ENCODE results near the gene CNGB1.
"Not testable (repeated sequence)": the region's sequence is repeated elsewhere in the genome, so short reads cannot be mapped to it uniquely, and the experiment has no call there.

CNGB1 gene

DNA sequence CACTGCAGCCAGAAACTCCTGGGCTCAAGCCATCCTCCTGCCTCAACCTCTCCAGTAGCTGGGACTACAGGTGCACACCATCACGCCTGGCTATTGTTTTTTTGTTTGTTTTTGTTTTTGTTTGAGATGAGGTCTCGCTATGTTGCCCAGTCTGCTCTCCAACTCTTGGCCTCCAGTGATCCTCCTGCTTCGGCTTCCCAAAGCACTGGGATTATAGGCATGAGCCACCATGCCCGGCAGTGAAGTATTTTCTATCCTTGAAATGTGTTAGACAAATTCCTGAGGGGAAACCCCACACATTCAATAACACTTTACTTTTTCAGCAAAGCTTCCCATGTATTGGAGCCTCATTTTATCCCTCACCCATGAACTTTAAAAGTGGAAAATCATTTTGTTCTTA is 87.4 kb downstream of the CNGB1 start:
- no peak for DNase-seq

- DNase-seq: no peak
Measured at GRCh38 chr16:57882792-57883191, 88.1 kb downstream of the CNGB1 start.

- DNase-seq: no peak
Measured at GRCh38 chr16:57882206-57882605, 88.7 kb downstream of the CNGB1 start.

DNA sequence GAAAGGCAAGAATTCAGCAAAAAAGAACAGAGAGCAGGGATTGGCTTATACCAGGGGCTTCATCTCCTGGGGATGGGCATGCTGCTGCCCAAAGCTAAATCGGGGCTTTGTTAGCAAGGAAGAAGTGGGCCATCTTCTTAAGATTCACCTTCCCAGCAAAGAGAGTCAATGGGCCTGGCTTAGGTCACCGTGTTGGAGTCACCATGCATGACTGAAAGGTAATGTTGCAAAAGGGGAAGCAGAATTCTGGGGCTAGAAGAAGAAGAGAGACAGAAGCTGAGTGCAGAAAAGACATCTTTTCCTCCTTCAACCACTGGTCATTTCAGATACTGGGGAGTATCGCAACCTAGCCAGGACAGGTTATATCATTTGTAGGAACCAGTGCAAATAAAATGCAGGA is 92.3 kb downstream of the CNGB1 start:
- no peak for DNase-seq

DNA sequence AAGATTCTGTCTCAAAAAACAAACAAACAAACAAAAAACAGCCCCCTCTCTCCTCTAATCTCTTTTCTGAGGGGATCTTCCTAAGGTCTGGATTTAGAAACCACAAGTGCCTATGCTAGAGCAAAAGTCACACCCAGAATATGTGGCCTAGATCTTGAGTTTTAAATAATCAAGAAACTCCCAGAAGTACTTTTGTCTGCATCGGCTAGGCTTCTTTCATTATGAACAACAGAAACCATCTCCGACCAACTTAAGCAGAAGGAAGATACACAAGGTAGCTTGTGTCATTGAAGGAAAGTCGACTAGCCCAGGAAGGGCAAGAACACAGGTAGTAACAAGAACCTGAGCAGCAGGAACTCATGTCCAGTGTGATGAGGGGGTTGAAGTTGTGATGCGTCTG is 94.7 kb downstream of the CNGB1 start:
- DNase-seq: no peak

DNA sequence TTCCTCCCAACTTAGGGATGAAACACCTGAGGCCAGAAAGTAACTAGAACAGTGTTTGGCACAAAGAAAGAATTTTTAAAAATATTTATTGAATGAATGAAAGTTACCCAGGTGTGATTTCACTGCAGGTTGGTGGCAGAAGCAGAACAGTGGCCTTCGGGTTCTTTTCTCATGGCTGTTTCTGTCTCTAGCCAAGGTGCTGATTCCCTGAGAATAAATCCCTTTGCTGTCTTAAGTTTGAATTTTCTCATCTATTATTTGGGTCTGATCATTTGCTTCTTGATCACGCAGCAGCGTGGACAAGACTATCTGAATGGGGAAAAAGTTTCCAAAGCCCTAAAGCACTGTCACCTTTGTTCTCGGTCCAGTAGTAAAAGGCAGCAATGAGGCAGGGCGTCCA is 95.6 kb downstream of the CNGB1 start:
- DNase-seq: no peak

- DNase-seq: no peak
Measured at GRCh38 chr16:57873218-57873617, 97.7 kb downstream of the CNGB1 start.

DNA sequence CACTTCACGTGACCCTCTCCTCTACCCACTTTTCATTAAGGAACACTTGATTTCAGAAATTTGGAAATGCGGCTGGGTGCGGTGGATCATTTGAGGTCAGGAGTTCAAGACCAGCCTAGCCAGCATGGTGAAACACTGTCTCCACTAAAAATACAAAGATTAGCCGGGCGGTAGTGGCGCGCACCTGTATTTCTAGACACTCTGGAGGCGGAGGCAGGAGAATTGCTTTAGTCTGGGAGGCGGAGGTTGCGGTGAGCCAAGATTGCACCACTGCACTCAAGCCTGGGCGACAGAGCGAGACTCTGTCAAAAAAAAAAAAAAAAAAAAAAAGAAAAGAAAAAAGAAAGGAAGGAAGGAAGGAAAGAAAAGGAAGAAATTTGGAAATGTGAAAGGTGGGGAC is 98.2 kb downstream of the CNGB1 start:
- DNase-seq: not testable (repeated sequence)

GRCh38 chr16:57871456-57871855 is 99.5 kb downstream of the CNGB1 start:
- DNase-seq: no peak

DNA sequence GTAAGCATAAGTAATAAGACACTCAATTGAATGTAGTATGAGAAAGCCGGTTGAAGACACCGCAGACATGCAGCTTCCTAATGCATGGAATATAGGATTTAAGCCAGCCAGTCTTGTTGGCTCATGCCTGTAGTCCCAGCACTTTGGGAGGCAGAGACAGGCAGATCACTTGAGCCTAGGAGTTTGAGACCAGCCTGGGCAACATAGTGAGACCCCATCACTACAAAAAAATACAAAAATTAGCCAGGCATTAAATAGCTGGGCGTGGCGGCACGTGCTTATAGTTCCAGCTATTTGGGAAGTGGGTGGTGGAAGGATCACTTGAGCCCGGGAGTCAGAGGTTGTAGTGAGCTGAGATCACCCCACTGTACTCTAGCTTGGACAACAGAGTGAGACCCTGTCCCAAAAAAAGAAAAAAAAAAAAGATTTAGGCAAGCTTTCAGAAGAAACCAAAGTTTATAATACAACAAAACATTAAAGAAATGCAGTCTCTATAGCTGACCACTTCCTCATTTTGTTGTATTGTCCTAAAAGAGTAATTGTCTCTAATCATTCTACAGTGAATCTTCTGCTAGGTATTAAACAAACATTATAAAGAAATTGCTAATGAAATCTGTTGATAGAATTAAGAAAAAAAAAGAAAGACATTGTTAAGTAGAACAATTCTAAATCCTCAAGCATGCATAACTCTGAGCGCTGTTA is 100.0 kb downstream of the CNGB1 start:
- DNase-seq: no peak

DNA sequence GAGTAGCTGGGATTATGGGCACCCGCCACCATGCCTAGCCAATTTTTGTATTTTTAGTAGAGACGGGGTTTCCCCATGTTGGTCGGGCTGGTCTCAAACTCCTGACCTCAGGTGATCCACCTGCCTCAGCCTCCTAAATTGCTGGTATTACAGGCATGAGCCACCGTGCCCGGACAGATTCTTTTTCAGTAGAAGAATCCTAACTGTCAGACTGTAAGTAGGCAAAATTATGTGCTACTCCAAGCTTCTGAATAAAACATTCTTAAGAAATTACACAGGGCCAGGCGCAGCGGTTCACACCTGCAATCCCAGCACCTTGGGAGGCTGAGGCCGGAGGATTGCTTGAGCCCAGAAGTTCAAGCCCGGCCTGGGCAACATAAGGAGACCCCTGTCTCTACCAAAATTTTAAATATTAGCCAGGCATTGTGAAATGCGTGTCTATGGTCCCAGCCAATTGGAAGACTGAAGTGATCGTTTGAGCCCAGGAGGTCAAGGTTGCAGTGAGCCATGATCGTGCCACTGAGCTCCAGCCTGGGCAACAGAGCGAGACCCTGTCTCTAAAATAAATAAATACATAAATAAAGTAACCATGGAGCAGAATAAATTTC is 101.9 kb downstream of the CNGB1 start:
- no peak for DNase-seq

DNA sequence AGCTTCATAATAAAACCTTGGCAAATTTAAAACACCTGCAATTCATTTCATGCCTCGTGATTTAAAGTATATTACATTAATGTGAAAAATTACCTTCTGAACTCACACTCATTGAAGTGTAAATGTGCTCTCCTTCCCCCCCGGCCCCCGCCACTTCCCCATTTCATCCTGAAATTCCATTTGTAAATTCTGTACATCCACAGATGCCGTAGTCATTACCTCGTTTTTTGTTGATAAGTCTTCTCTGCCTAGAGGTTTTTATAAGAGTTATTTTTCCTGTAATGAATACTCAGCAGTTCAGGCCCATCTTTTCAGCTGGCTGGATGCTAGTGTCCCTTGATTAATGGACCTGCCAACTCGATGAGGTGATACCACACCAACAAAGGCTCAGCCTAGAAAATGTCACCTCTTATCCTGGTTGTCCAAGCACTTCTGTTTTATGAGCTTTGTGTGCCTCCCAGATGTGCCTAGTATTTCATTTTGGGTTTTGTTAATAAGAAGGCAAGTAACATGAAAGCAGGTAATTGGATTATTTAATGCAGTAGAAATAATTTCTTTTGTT is 103.8 kb downstream of the CNGB1 start:
- no peak for DNase-seq

- no peak for DNase-seq
Measured at GRCh38 chr16:57866529-57866918, 104.4 kb downstream of the CNGB1 start.

GRCh38 chr16:57865746-57866528 is 105.0 kb downstream of the CNGB1 start:
- no peak for DNase-seq

GRCh38 chr16:57863434-57864160 is 107.3 kb downstream of the CNGB1 start:
- peak; percentile 60 for DNase-seq

DNA sequence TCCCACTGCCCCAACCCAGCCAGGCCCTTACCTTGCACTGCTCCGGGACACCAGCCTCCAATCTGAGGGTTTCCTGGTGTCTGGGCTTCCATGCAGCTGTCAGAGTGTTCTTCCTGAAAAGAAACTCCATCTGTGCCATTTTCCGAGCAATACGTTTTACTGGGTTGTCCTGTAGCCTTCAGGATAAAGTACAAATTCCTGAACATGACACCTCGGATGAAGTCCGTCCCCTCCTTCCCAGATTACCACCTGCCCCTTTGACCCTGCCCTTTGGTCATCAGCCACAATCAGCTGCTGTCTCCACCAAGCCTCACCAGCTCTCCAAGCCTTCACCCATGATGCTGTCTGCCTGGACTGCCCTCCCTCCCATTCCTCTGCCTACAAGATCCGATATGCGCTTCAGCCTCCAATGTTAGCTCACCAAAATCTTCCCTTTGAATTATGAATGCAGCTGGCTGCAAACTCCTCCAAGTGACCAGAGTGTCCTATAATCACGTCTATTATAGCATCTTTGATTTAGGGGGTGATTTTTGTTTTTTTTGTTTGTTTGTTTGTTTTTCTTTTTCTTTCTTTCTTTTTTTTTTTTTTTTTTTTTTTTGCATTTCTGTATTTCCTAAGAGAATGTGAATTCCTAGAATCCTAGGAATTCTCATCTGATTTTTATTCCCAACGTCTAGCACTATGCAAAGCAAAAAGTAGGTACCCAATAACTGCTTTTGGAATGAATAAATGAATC is 108.1 kb downstream of the CNGB1 start:
- no peak for DNase-seq

- peak; percentile 61 for DNase-seq
Measured at GRCh38 chr16:57859331-57859730, 111.6 kb downstream of the CNGB1 start.

GRCh38 chr16:57858635-57859034 is 112.3 kb downstream of the CNGB1 start:
- no peak for DNase-seq

DNA sequence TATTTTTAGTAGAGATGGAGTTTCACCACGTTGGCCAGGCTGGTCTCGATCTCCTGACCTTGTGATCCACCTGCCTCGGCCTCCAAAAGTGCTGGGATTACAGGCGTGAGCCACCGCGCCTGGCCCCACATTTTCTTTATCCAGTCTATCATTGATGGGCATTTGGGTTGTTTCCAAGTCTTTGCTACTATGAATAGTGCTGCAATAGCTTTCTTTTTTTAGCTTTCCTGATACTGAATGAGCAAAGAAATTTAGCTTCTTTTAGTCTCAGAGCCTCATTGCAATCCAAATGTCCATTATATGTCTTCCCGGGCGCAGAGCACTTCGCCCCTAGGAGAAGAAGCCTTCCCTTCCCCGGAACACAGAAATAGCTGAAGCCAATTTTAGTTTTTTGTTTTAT is 112.9 kb downstream of the CNGB1 start:
- DNase-seq: not testable (repeated sequence)

DNA sequence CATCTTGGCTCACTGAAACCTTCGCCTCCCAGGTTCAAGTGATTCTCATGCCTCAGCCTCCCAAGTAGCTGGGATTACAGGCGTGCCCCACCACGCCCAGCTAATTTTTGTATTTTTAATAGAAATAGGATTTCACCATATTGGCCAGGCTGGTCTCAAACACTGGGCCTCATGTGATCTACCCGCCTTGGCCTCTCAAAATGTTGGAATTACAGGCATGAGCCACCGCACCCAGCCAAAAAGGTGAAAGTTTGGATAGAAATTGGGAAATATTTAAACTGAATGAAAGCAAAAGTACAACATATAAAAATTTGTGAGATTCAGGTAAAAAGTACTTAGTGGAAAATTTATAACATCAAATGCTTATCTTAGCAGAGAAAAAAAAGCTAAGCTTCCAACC is 115.7 kb downstream of the CNGB1 start:
- DNase-seq: no peak

DNA sequence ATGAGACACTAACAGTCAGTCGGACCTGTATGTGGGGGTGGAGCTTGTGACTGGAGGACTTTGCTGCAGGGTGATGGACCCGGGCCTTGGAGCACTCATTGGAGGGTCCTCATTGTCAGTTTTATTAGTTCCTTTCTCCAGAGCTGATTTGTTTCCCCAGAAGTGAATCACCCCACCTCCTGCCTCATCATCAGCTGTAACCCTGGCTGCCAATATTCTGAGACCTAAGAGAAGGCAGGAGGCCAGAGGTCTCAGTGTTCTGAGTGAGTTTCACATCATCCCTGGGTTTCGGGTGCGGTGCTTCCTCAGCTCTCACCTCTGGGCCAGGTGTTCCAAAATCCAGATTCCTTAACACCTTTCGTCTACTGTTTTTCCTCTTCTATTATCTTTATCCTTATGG is 118.7 kb downstream of the CNGB1 start:
- DNase-seq: no peak

DNA sequence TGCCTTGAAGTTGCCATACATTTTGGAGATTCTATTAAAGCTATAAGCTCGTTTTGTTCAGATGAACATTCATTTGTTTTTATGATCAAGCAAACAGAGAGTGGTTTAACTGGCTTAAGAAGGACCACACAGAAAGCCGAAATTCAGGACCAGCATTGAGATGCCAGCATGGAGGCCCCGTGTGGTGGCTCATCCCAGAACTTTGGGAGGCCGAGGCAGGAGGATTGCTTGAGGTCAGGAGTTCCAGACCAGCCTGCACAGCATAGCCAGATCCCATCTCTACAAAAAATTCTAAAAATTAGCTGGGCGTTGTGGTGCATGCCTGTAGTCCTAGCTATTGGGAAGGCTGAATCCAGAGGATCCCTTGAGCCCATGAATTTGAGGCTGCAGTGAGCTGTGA is 122.7 kb downstream of the CNGB1 start:
- DNase-seq: no peak

Measured in hematopoietic multipotent progenitor cell treated with erythropoietin and hydrocortisone succinate and interleukin-3 and kit ligand, for 6 days (in vitro differentiated cells).